Measurements from ENCODE around the gene LCE2B. TPM values are rescaled to one million over a fixed set of nuclear protein-coding genes. Genes with fewer than 3 reads are reported as not detected.

Gene LCE2B
- not detected in 2 replicates for total RNA-seq

GRCh38 chr1:152685823-152686222, at the start of gene LCE2B:
TSS of gene LCE2B (plus strand) at chr1:152686123. CDS start at chr1:152686844, 721 bp downstream.

GRCh38 chr1:152663098-152663497, 22.8 kb upstream of the LCE2B start, which contains the start of gene LCE2D:
TSS of gene LCE2D (plus strand) at chr1:152663380. CDS start at chr1:152664106, 726 bp downstream.

GRCh38 chr1:152674983-152675382, 10.9 kb upstream of the LCE2B start, which contains the start of gene LCE2C:
TSS of gene LCE2C (plus strand) at chr1:152675279. CDS start at chr1:152676016, 737 bp downstream.

GRCh38 chr1:152697701-152698600, 12.0 kb downstream of the LCE2B start, which contains the start of gene LCE2A:
TSS of gene LCE2A (plus strand) at chr1:152698345. CDS start at chr1:152698902, 557 bp downstream.

GRCh38 chr1:152707860-152708259, 21.9 kb downstream of the LCE2B start, which contains the start of gene LCE4A:
TSS of gene LCE4A (plus strand) at chr1:152708160. CDS start at chr1:152709076, 916 bp downstream.

Other genes with a start within 250 kb of the LCE2B start
- gene LCE5A, start 175.3 kb upstream of the LCE2B start, total RNA-seq: not detected in 2 replicates
- 4.3 and 5.1 TPM in 2 replicates for gene CRCT1, start 171.6 kb upstream of the LCE2B start, total RNA-seq
- gene LCE3E, start 119.3 kb upstream of the LCE2B start, total RNA-seq: 0.48 TPM in 1 of 2 replicates, not detected in the other
- gene LCE3D, start 105.6 kb upstream of the LCE2B start, total RNA-seq: not detected in 2 replicates
- gene LCE3C, start 85.9 kb upstream of the LCE2B start, total RNA-seq: not detected in 2 replicates
- not detected in 2 replicates for gene LCE3B, start 72.3 kb upstream of the LCE2B start, total RNA-seq
- gene LCE3A, start 63.0 kb upstream of the LCE2B start, total RNA-seq: not detected in 2 replicates
- not detected in 2 replicates for gene LCE2D, start 22.7 kb upstream of the LCE2B start, total RNA-seq
- gene LCE2C, start 10.8 kb upstream of the LCE2B start, total RNA-seq: not detected in 2 replicates
- not detected in 2 replicates for gene LCE2A, start 12.2 kb downstream of the LCE2B start, total RNA-seq
- gene LCE4A, start 22.0 kb downstream of the LCE2B start, total RNA-seq: not detected in 2 replicates
- gene KPRP, start 71.9 kb downstream of the LCE2B start, total RNA-seq: under 0.01 TPM in 1 of 2 replicates, not detected in the other
- not detected in 2 replicates for gene LCE1F, start 89.0 kb downstream of the LCE2B start, total RNA-seq
- 0.24 TPM in 1 of 2 replicates, not detected in the other for gene LCE1E, start 100.1 kb downstream of the LCE2B start, total RNA-seq
- not detected in 2 replicates for gene LCE1D, start 110.6 kb downstream of the LCE2B start, total RNA-seq
- 0.24 and 1.3 TPM in 2 replicates for gene LCE1C, start 120.5 kb downstream of the LCE2B start, total RNA-seq
- gene LCE1B, start 125.8 kb downstream of the LCE2B start, total RNA-seq: not detected in 2 replicates
- not detected in 2 replicates for gene LCE1A, start 141.3 kb downstream of the LCE2B start, total RNA-seq
- not detected in 2 replicates for gene LCE6A, start 156.7 kb downstream of the LCE2B start, total RNA-seq
- gene LCE7A, start 173.9 kb downstream of the LCE2B start, total RNA-seq: not detected in 2 replicates
- not detected in 2 replicates for gene SMCP, start 192.2 kb downstream of the LCE2B start, total RNA-seq
- gene IVL, start 222.4 kb downstream of the LCE2B start, total RNA-seq: 0.43 and 6.5 TPM in 2 replicates

Measured in tracheal epithelial cell (primary cell).